Measurements from ENCODE around the gene FAM167B. TPM values are rescaled to one million over a fixed set of nuclear protein-coding genes. Genes with fewer than 3 reads are reported as not detected.

The FAM167B gene
- polyA plus RNA-seq, 1 of the 3 experiments (the other 2 are of a cell fraction): 1.2 TPM

GRCh38 chr1:32201011-32201855 is 45.8 kb upstream of the FAM167B start:
- Histone ChIP-seq H3K27me3 (ENCODE audit: insufficient read depth) (no peaks in the 10 kb centered on the region), H4K20me1 (ENCODE audit: insufficient read depth) (no peaks in the 10 kb centered on the region), H3K4me1 (ENCODE audit: control insufficient read depth in 1 of 2, insufficient read depth in 2 of 2, low read depth in 1 of 2, low read length in 1 of 2) (peaks cover 18 to 42% of the 10 kb centered on the region in 2 experiments; a peak in 3 of 4 replicates), H3K36me3 (replicated peaks in 1 of 2; ENCODE audit: control insufficient read depth in 1 of 2, insufficient read depth in 2 of 2, low read length in 1 of 2) (peaks cover 11 to 24% of the 10 kb centered on the region in 2 experiments), H3K79me2 (ENCODE audit: insufficient read depth) (peaks cover 4% of the 10 kb centered on the region; the same call in 1 of the 2 replicates), H3K9me2 (no peaks in the 10 kb centered on the region), H3K4me2 (peak overlapping the region; percentile 75), H3K9ac (peak overlapping the region; percentile 70), H3K4me3 (ENCODE audit: low read depth in 2 of 2, low read length in 1 of 2) (peak overlapping the region; percentile 69 to 75), H2AFZ (ENCODE audit: low read depth) (peak overlapping the region; percentile 63; the same call in 1 of the 2 replicates), H3K27ac (ENCODE audit: low read depth in 2 of 2, low read length in 1 of 2) (peak overlapping the region; percentile 77 to 91; a peak in 3 of 4 replicates), H3K9me3 (no peaks in the 10 kb centered on the region), H3F3A (replicated peaks; ENCODE audit: insufficient read depth) (peaks cover 15% of the 10 kb centered on the region)
- TF ChIP-seq FOXJ3 (CRISPR knock-in tag; IDR thresholded peaks at IDR 0.05) (no peak), CTCF (IDR thresholded peaks at IDR 0.05) (peak; percentile 13; the same call in 1 of the 2 replicates), CHD2 (IDR thresholded peaks at IDR 0.05; ENCODE audit: low read length, partially characterized antibody) (no peak), MXI1 (IDR thresholded peaks at IDR 0.05; ENCODE audit: low read depth, low read length) (peak; percentile 36; the same call in 1 of the 2 replicates), RAD21 (IDR thresholded peaks at IDR 0.05; ENCODE audit: low read length) (no peak; the same call in 1 of the 2 replicates), EP300 (IDR thresholded peaks at IDR 0.05; ENCODE audit: borderline replicate concordance in 1 of 2, low read depth in 1 of 2, low read length in 1 of 2) (no peak), POLR2AphosphoS5 (IDR thresholded peaks at IDR 0.05; ENCODE audit: low read depth, low read length) (no peak), GABPA (IDR thresholded peaks at IDR 0.05; ENCODE audit: low read depth) (0 out of 2 replicates have a peak, but pooled peaks have one; percentile 13)
- CTCF ChIA-PET: interaction anchor here (1.3 to 2.1 kb wide), 4 partner anchors 15 to 199 kb away, joined by 3 to 13 read pairs (median 5); partner anchors contain the start of gene FAM167B
- POLR2A ChIA-PET: interaction anchor here (0.8 to 2.2 kb wide), 7 partner anchors 9 to 193 kb away, joined by 3 to 15 read pairs (median 4); partner anchors contain the start of genes BSDC1, DCDC2B, MARCKSL1 and TXLNA
- DNase-seq: peak; percentile 65
- 15% methylated on average over 13 of the region's 26 CpGs for WGBS (ENCODE audit: low lambda C conversion rate)

GRCh38 chr1:32204943-32205361 is 42.1 kb upstream of the FAM167B start:
- Histone ChIP-seq H4K20me1 (ENCODE audit: insufficient read depth) (no peaks in the 10 kb centered on the region), H3K27ac (ENCODE audit: low read depth in 2 of 2, low read length in 1 of 2) (peak overlapping the region in 1 of 2 experiments; percentile 6; a peak in 2 of 4 replicates), H2AFZ (ENCODE audit: low read depth) (no peak overlapping the region), H3K79me2 (ENCODE audit: insufficient read depth) (peaks cover 4% of the 10 kb centered on the region; the same call in 1 of the 2 replicates), H3K4me1 (ENCODE audit: control insufficient read depth in 1 of 2, insufficient read depth in 2 of 2, low read depth in 1 of 2, low read length in 1 of 2) (peaks cover 2 to 39% of the 10 kb centered on the region in 2 experiments; a peak in 2 of 4 replicates), H3K9me2 (no peaks in the 10 kb centered on the region), H3K4me2 (peak overlapping the region; percentile 95), H3K27me3 (ENCODE audit: insufficient read depth) (no peaks in the 10 kb centered on the region), H3K36me3 (replicated peaks in 1 of 2; ENCODE audit: control insufficient read depth in 1 of 2, insufficient read depth in 2 of 2, low read length in 1 of 2) (peaks cover 0 to 5% of the 10 kb centered on the region in 2 experiments), H3F3A (replicated peaks; ENCODE audit: insufficient read depth) (peaks cover 5% of the 10 kb centered on the region), H3K9me3 (no peaks in the 10 kb centered on the region), H3K4me3 (ENCODE audit: low read depth in 2 of 2, low read length in 1 of 2) (peak overlapping the region; percentile 65 to 89), H3K9ac (peak overlapping the region; percentile 82)
- DNase-seq: peak; percentile 39
- whole genome bisulfite sequencing (ENCODE audit: low lambda C conversion rate): 38% methylated on average over 20 of the region's 26 CpGs
- CTCF ChIA-PET: interaction anchor here (0.6 to 5.5 kb wide), 4 partner anchors 11 to 180 kb away, joined by 3 to 39 read pairs (median 4); no protein-coding TSS in a partner anchor
- POLR2A ChIA-PET: interaction anchor here (0.6 to 2.4 kb wide), 2 partner anchors 11 to 18 kb away, joined by 3 to 10 read pairs; no protein-coding TSS in a partner anchor
- no peak for TF ChIP-seq USF2 (IDR thresholded peaks at IDR 0.05; ENCODE audit: borderline replicate concordance, low read depth, low read length)
- TF ChIP-seq FOXM1 (IDR thresholded peaks at IDR 0.05; ENCODE audit: low read depth): no peak
- TF ChIP-seq TCF12 (IDR thresholded peaks at IDR 0.05): no peak
- no peak for TF ChIP-seq MAX (IDR thresholded peaks at IDR 0.05; ENCODE audit: low read depth)
- TF ChIP-seq EP300 (IDR thresholded peaks at IDR 0.05; ENCODE audit: borderline replicate concordance in 1 of 2, low read depth in 1 of 2, low read length in 1 of 2): no peak
- no peak for TF ChIP-seq ELF1 (IDR thresholded peaks at IDR 0.05)
- TF ChIP-seq PBX3 (IDR thresholded peaks at IDR 0.05): no peak
- TF ChIP-seq RAD21 (IDR thresholded peaks at IDR 0.05; ENCODE audit: low read length): no peak
- TF ChIP-seq RXRA (IDR thresholded peaks at IDR 0.05; ENCODE audit: borderline replicate concordance, low read depth): no peak
- TF ChIP-seq TEAD4 (IDR thresholded peaks at IDR 0.05; ENCODE audit: borderline replicate concordance, insufficient read depth): no peak
- no peak for TF ChIP-seq MEF2A (IDR thresholded peaks at IDR 0.05; ENCODE audit: borderline replicate concordance, low read depth)
- TF ChIP-seq CTCF (IDR thresholded peaks at IDR 0.05): no peak
- TF ChIP-seq EZH2phosphoT487 (IDR thresholded peaks at IDR 0.05; ENCODE audit: borderline replicate concordance, low read depth): no peak
